Measurements from ENCODE around the gene GIGYF1.

Gene GIGYF1

GRCh38 chr7:100685631-100686145, 8.4 kb downstream of the GIGYF1 start:
- ChIA-PET CTCF (interaction anchor here (1.1 to 1.3 kb wide), 3 partner anchors 20 to 72 kb away, joined by 3 to 4 read pairs (median 3); partner anchors contain the start of gene POP7), POLR2A (no interaction called here)
- no peak for TF ChIP-seq CTCF (IDR thresholded peaks at IDR 0.05; ENCODE audit: control extremely low read depth, extremely low read depth, low read depth, missing control alignments)
- no peak for DNase-seq (ENCODE audit: extremely low spot score)

GRCh38 chr7:100685049-100685605, 8.9 kb downstream of the GIGYF1 start:
- CTCF ChIA-PET, result interaction anchor here (1.1 to 3.1 kb wide), 3 partner anchors 20 to 72 kb away, joined by 3 to 15 read pairs (median 3); partner anchors contain the start of gene POP7
- no peak for DNase-seq (ENCODE audit: extremely low spot score)
- no peak for TF ChIP-seq CTCF (IDR thresholded peaks at IDR 0.05; ENCODE audit: control extremely low read depth, extremely low read depth, low read depth, missing control alignments)
- POLR2A ChIA-PET, result interaction anchor here (0.6 to 0.7 kb wide), 2 partner anchors 27 to 225 kb away, joined by 3 to 8 read pairs; no protein-coding TSS in a partner anchor

DNA sequence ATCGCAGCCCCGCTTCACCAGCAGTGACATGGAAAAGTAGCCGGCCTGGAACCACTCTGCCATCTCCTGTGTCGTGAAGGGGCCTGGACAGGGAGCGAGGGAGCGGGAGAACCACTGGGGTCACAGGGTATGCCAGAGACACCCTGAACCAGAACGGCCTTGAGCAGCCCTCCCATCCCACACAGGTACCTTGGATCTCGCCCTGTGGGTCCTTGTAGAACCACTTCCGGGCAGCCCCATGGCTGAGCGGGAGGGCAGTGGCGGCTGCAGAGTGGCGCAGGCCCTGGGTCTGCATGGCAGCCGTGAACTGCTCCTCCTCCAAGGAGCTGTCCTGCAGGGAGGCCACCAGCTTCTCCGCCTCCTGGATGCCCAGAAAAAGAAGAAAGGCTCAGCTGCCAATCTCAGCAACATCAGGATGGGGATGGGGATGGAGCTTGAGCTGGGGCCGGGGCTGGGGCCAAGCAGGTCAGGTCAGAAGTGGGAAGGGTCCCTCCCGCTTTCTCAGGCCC, 9.5 kb downstream of the GIGYF1 start:
- no peak for TF ChIP-seq CTCF (IDR thresholded peaks at IDR 0.05; ENCODE audit: control extremely low read depth, extremely low read depth, low read depth, missing control alignments)
- ChIA-PET POLR2A (interaction anchor here (0.6 to 0.7 kb wide), 3 partner anchors 27 to 247 kb away, joined by 3 to 8 read pairs (median 7); no protein-coding TSS in a partner anchor), CTCF (interaction anchor here (1.1 to 8.9 kb wide), 4 partner anchors 7 to 71 kb away, joined by 3 to 106 read pairs (median 9); partner anchors contain the start of gene POP7)
- DNase-seq (ENCODE audit: extremely low spot score), result no peak

DNA sequence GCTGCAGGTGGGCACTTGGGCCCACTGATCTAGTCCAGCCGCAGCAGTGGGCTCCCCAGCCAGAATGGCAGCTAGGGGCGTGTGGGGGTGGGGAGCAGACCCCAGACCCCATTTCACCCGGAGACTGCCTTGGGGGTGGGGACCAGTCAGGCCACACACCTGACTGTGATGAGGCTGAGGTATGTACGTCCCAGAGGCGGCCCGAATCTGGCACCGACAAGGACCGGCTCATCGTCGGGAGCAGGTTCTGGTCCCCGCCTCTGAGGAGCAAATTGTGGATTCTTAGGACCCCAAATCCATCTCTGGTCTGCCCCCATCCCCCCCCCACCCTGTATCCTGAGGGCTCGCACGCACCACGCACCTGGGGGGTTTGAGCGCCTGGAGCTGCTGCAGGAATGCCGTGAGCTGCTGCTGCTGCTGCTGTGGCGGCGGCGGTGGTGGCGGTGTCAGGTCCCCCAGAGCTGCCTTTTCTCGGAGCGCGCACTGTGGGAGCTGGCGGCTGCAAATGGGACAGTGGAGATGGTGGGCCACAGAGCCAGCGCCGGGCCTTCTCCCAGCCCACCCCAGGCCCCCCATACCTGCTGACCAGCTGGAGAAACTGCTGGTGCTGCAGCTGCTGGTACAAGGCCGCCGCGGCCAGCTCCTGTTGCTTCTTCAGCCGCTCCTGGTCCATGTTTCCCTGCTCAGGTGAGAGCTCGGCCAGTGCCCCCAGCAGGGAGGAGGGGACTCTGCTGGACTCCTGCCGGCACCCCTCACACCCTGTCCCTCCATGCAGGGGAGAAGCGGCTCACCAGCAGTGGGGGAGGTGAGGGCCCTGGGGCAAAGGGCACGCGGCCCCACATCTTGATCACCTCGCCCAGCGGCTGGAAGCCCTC, 10.2 kb downstream of the GIGYF1 start:
- ChIA-PET POLR2A (interaction anchor here (0.6 kb wide), 1 partner anchor 246 kb away, joined by 7 read pairs; no protein-coding TSS in a partner anchor), CTCF (interaction anchor here (1.3 to 8.9 kb wide), 4 partner anchors 7 to 71 kb away, joined by 3 to 106 read pairs (median 10); partner anchors contain the start of gene POP7)

GRCh38 chr7:100682991-100683658, 10.9 kb downstream of the GIGYF1 start:
- POLR2A ChIA-PET, result interaction anchor here (1.0 kb wide), 1 partner anchor 10 kb away, joined by 3 read pairs; the partner anchor contains the start of gene GNB2
- CTCF ChIA-PET, result interaction anchor here (0.8 to 8.9 kb wide), 5 partner anchors 8 to 169 kb away, joined by 3 to 106 read pairs (median 5); partner anchors contain the start of genes POP7 and SLC12A9
- no peak for DNase-seq (ENCODE audit: extremely low spot score)
- no peak for TF ChIP-seq CTCF (IDR thresholded peaks at IDR 0.05; ENCODE audit: control extremely low read depth, extremely low read depth, low read depth, missing control alignments)

More for the DNA sequence above, 10.2 kb downstream of the GIGYF1 start:
- TF ChIP-seq CTCF (IDR thresholded peaks at IDR 0.05; ENCODE audit: control extremely low read depth, extremely low read depth, low read depth, missing control alignments), result no peak
- DNase-seq (ENCODE audit: extremely low spot score), result no peak
